CD4-positive, alpha-beta T cell (primary cell): Measurements from ENCODE around the gene CYP4A22. TPM values are rescaled to one million over a fixed set of nuclear protein-coding genes. Genes with fewer than 3 reads are reported as not detected.

Experiments used
- ATAC-seq: fragments of 200-7000 bp; cut with Tn5 transposase; one replicate; pipeline ENCODE4 v1.10.0; 2022; ENCODE audit warnings: mild to moderate bottlenecking; ENCODE audit not compliant: poor library complexity
- CTCF ChIA-PET: fragments of 350-600 bp; sonication (Branson Sonifier 250); formaldehyde crosslinking; loops from one replicate; lab custom pipeline; 2021; ENCODE audit warnings: antibody characterized with exemption, inconsistent platforms; lab: Charles Lee
- POLR2A ChIA-PET: fragments of 350-600 bp; sonication (Branson Sonifier 250); formaldehyde crosslinking; loops from one replicate; lab custom pipeline; 2021; ENCODE audit warnings: antibody characterized with exemption, inconsistent platforms; lab: Charles Lee
- DNase-seq, 14 experiments: peaks; one replicate each; pipeline ENCODE4 v3.0.0-alpha.2; 2013 to 2020; ENCODE audit warnings: mixed read lengths in 2 of 14
- H3K27ac ChIP-seq, 2 donors: one replicate each; pipeline versions ENCODE4 v1.5.1 to v1.7.0; 2013; ENCODE audit warnings: low read length in 2 of 2, low read depth in 1 of 2, mild to moderate bottlenecking in 1 of 2
- H3K27me3 ChIP-seq, 2 experiments: 1 replicate in 1 of 2; 2 replicates in 1 of 2; pipeline versions ENCODE4 v1.6.1 to v1.7.0; 2013; ENCODE audit warnings: low read length in 2 of 2, control low read depth in 1 of 2, mild to moderate bottlenecking in 1 of 2, moderate library complexity in 1 of 2; ENCODE audit not compliant: insufficient read depth in 2 of 2, control insufficient read depth in 1 of 2
- H3K36me3 ChIP-seq: one replicate; pipeline ENCODE4 v1.6.1; 2013; ENCODE audit warnings: low read length, control low read depth; ENCODE audit not compliant: insufficient read depth
- H3K4me1 ChIP-seq: one replicate; pipeline ENCODE4 v1.6.1; 2013; ENCODE audit warnings: low read length, control low read depth; ENCODE audit not compliant: insufficient read depth
- H3K4me3 ChIP-seq: one replicate; pipeline ENCODE4 v1.5.1; 2013; ENCODE audit warnings: mild to moderate bottlenecking, low read length, moderate library complexity
- H3K9me3 ChIP-seq, 2 experiments: 1 replicate in 1 of 2; 2 replicates in 1 of 2; pipeline versions ENCODE4 v1.6.1 to v1.7.0; 2013; ENCODE audit warnings: low read length in 2 of 2, mild to moderate bottlenecking in 2 of 2, control low read depth in 1 of 2, moderate library complexity in 1 of 2; ENCODE audit not compliant: control insufficient read depth in 1 of 2, insufficient read depth in 1 of 2
- H3K27ac Mint-ChIP-seq: one replicate; pipeline ENCODE4 v1.8.0; 2020; ENCODE audit warnings: mixed read lengths
- H3K27me3 Mint-ChIP-seq: one replicate; pipeline ENCODE4 v1.8.0; 2021; ENCODE audit warnings: mixed read lengths
- H3K36me3 Mint-ChIP-seq: one replicate; pipeline ENCODE4 v1.8.0; 2021; ENCODE audit warnings: low read depth, mixed read lengths
- H3K4me1 Mint-ChIP-seq: one replicate; pipeline ENCODE4 v1.8.0; 2021; ENCODE audit warnings: low read depth, mixed read lengths
- H3K4me3 Mint-ChIP-seq: one replicate; pipeline ENCODE4 v1.8.0; 2020; ENCODE audit warnings: mild to moderate bottlenecking, mixed read lengths
- H3K9me3 Mint-ChIP-seq: one replicate; pipeline ENCODE4 v1.8.0; 2020; ENCODE audit warnings: mixed read lengths
- intact Hi-C, 2 experiments: fragments of 100-400 bp; cut with DNase I in 1 of 2; cut with micrococcal nuclease in 1 of 2; formaldehyde crosslinking; loops; one replicate each; pipeline versions ENCODE4 v1.15.1 to v1.9.0; 2023 to 2025; cut with DNase I, micrococcal nuclease
- total RNA-seq, 174 experiments: library from RNA in 2 of 174; stranded (reverse) in 2 of 174; gene quantifications; one replicate each; pipeline ENCODE4 v1.2.3 and lab custom pipeline; 2021 to 2026
- TF ChIP-seq, protein P1 (sequence below): fragments of 200-600 bp; IDR thresholded peaks from one replicate; pipeline ENCODE4 v1.8.0; 2022; ENCODE audit warnings: antibody characterized with exemption, mild to moderate bottlenecking

CYP4A22 gene
- total RNA-seq, 2 experiments from 2014 or later = not detected

DNA sequence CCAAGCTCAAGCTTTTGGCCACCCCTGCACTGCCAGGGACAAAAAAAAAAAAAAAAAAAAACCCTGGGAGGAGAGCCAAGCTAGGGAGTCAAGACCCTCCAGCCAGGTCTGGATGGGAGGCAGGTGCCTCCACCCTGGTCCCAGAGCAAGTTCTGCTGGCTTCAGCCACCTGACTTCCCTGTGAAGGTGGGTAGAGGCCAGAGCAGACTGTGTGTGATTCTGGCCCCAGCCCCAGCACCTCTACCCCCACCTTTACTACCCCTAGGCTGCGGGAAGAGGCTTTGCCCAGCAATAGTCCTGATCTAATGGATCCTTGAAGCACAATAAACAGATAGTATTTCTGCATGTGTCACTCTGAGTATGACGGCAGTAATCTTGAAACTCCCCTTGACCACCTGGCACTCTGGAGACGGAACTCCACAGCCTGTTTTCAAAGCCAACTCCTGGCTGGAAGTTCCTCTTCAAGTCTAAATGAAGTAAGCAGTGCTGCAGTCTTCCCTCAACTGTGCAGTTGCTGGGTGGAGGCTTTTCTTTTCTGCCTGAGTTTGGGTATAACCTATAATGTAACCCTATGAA lies 42.8 kb downstream of the CYP4A22 start:
- ATAC-seq = no peak
- ChIA-PET CTCF (interaction anchor here (2.4 kb wide), 1 partner anchor 14 kb away, joined by 17 read pairs; no protein-coding TSS in a partner anchor), POLR2A (no interaction called here)
- TF ChIP-seq, protein P1, sequence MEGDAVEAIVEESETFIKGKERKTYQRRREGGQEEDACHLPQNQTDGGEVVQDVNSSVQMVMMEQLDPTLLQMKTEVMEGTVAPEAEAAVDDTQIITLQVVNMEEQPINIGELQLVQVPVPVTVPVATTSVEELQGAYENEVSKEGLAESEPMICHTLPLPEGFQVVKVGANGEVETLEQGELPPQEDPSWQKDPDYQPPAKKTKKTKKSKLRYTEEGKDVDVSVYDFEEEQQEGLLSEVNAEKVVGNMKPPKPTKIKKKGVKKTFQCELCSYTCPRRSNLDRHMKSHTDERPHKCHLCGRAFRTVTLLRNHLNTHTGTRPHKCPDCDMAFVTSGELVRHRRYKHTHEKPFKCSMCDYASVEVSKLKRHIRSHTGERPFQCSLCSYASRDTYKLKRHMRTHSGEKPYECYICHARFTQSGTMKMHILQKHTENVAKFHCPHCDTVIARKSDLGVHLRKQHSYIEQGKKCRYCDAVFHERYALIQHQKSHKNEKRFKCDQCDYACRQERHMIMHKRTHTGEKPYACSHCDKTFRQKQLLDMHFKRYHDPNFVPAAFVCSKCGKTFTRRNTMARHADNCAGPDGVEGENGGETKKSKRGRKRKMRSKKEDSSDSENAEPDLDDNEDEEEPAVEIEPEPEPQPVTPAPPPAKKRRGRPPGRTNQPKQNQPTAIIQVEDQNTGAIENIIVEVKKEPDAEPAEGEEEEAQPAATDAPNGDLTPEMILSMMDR = no peak
- H3K9me3 Mint-ChIP-seq = no peaks in the 10 kb centered on the region
- no peaks in the 10 kb centered on the region for H3K36me3 ChIP-seq
- peaks cover 64% of the 10 kb centered on the region for H3K27me3 Mint-ChIP-seq
- intact Hi-C loops = loop anchor here in 1 of 2 experiments (5.0 kb wide), 1 partner anchor 532 kb away; no protein-coding TSS in a partner anchor
- no peaks in the 10 kb centered on the region for H3K9me3 ChIP-seq
- H3K27ac Mint-ChIP-seq = no peak overlapping the region
- DNase-seq = no peak
- H3K4me1 Mint-ChIP-seq = peaks cover 14% of the 10 kb centered on the region
- no peak overlapping the region for H3K4me3 Mint-ChIP-seq
- peaks cover 11% of the 10 kb centered on the region for H3K4me1 ChIP-seq
- no peak overlapping the region for H3K27ac ChIP-seq
- peaks cover 16 to 22% of the 10 kb centered on the region in 2 experiments for H3K27me3 ChIP-seq
- H3K4me3 ChIP-seq = no peak overlapping the region
- H3K36me3 Mint-ChIP-seq = no peaks in the 10 kb centered on the region

DNA sequence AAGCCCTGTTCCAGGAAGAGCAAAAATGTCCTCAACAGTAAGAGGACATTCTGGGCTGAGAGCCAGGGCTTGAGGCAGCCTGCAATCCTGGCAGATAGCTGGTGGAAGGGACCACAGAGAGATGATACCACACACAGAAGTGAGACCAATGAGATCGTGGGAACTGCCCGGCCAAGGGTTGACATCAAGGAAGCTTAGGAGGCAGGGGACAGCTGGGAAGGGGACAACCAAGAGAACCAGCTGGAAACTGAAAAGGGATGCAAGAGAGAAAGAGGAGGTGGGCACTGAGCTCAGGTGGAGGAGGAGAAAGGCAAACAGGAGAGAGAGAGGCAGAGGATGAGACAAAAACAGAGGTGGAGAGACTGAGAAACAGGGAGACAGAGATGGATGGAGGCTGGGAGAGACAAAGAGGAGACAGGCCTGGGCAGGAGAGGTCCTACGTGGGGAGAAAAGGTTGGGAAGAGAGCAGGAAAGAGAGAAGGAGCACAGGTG lies 43.4 kb downstream of the CYP4A22 start:
- H3K36me3 Mint-ChIP-seq = no peaks in the 10 kb centered on the region
- H3K4me1 Mint-ChIP-seq = peaks cover 9% of the 10 kb centered on the region

DNA sequence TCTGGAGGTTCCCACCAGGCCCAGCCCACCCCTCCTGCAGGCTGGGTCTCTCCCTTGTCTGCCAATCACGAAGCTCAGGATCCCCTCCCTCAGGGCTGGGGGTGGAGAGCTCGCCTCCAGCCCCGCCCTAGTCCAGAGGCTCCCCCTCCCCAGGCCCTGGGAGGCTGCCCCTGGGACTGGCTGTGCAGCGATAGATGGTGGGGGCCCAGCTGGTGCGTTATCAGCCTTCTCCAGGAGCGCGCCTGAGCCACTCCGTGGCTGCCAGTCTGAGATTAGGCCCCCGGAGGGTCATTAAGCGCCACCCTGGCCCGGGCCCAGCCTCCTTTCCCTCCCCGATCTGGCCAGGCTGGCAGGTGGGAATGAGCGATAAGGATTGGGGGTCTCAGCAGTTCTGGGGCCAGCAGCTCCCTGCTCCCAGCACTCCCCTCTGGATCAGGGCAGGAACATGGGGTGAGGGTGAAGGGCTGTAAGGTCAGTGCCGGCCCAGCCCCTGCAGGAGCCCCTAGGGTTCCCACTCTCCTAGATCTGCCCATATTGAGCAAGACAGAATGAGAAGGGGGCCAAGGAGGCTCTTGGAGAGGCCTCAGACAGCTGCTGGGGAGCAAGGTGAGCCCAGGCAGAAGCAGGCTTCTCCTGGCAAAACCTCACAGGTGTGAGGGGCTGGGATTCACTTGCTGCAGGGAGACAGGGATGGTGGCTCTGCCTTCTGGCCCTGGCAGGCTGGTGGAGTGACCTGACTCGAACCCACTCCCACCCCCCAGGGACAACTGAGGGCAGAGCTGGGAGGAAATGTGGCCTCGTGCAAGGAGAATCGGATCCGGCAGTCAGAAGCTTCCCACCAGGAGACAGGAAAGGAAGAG lies 44.1 kb downstream of the CYP4A22 start:
- DNase-seq = no peak
- Mint-ChIP-seq H3K4me1 (peaks cover 9% of the 10 kb centered on the region), H3K9me3 (no peaks in the 10 kb centered on the region), H3K27ac (no peak overlapping the region), H3K4me3 (no peak overlapping the region), H3K27me3 (peaks cover 58% of the 10 kb centered on the region), H3K36me3 (no peaks in the 10 kb centered on the region)
- no peak for ATAC-seq
- H3K36me3 ChIP-seq = no peaks in the 10 kb centered on the region
- H3K27ac ChIP-seq = no peak overlapping the region
- TF ChIP-seq, protein P1 = no peak
- intact Hi-C loops = no loop called here
- H3K9me3 ChIP-seq = no peaks in the 10 kb centered on the region
- POLR2A ChIA-PET = no interaction called here
- H3K4me1 ChIP-seq = peaks cover 11% of the 10 kb centered on the region
- CTCF ChIA-PET = no interaction called here
- no peak overlapping the region for H3K4me3 ChIP-seq
- peaks cover 16 to 22% of the 10 kb centered on the region in 2 experiments for H3K27me3 ChIP-seq

More for the DNA sequence above, 43.4 kb downstream of the CYP4A22 start:
- no peak for ATAC-seq
- H3K4me3 ChIP-seq = no peak overlapping the region
- no peaks in the 10 kb centered on the region for H3K9me3 Mint-ChIP-seq
- no peaks in the 10 kb centered on the region for H3K9me3 ChIP-seq
- ChIA-PET CTCF (no interaction called here), POLR2A (no interaction called here)
- H3K4me1 ChIP-seq = peaks cover 11% of the 10 kb centered on the region
- no peak for DNase-seq
- no peak overlapping the region for H3K27ac ChIP-seq
- peaks cover 62% of the 10 kb centered on the region for H3K27me3 Mint-ChIP-seq
- peaks cover 16 to 22% of the 10 kb centered on the region in 2 experiments for H3K27me3 ChIP-seq
- H3K4me3 Mint-ChIP-seq = peak overlapping the region; percentile 1
- no peaks in the 10 kb centered on the region for H3K36me3 ChIP-seq
- no peak overlapping the region for H3K27ac Mint-ChIP-seq
- intact Hi-C loops = no loop called here
- TF ChIP-seq, protein P1 = no peak
